Spleen (tissue), 11 donors: ENCODE measurements around the gene MRPL52. TPM values are rescaled to one million over a fixed set of nuclear protein-coding genes. Genes with fewer than 3 reads are reported as not detected.

ENCODE experiments used
- DNase-seq: peaks from one replicate; pipeline ENCODE4 v3.0.0-alpha.2; 2020
- H3K27ac ChIP-seq, 8 donors: fragments of 200-600 bp; sonication (generic) in 7 of 8; 1 replicate in 4 of 8; 2 replicates in 4 of 8; pipeline versions ENCODE4 v1.5.0 to v1.8.0; 2016 to 2021; ENCODE audit warnings: inconsistent platforms in 4 of 8, mild to moderate bottlenecking in 4 of 8, moderate library complexity in 1 of 8
- H3K27me3 ChIP-seq, 7 donors: fragments of 200-600 bp; sonication (generic) in 6 of 7; replicated peaks in 1 of 7; 1 replicate in 4 of 7; 2 replicates in 3 of 7; pipeline versions ENCODE4 v1.5.0 to v1.8.0; 2016 to 2021; ENCODE audit warnings: inconsistent platforms in 3 of 7, mild to moderate bottlenecking in 1 of 7
- H3K36me3 ChIP-seq, 6 donors: fragments of 200-600 bp; sonication (generic) in 5 of 6; 1 replicate in 4 of 6; 2 replicates in 2 of 6; pipeline versions ENCODE4 v1.5.0 to v1.8.0; 2016 to 2021; ENCODE audit warnings: inconsistent platforms in 2 of 6
- H3K4me1 ChIP-seq, 6 donors: fragments of 200-600 bp; sonication (generic) in 5 of 6; 1 replicate in 3 of 6; 2 replicates in 3 of 6; pipeline versions ENCODE4 v1.5.0 to v1.8.0; 2016 to 2021; ENCODE audit warnings: inconsistent platforms in 3 of 6
- H3K4me3 ChIP-seq, 8 donors: fragments of 200-600 bp; sonication (generic) in 7 of 8; 1 replicate in 4 of 8; 2 replicates in 4 of 8; pipeline versions ENCODE4 v1.5.0 to v1.8.0; 2016 to 2021; ENCODE audit warnings: inconsistent platforms in 4 of 8, mild to moderate bottlenecking in 4 of 8, moderate library complexity in 2 of 8
- H3K9me3 ChIP-seq, 8 donors: fragments of 200-600 bp; sonication (generic) in 7 of 8; 1 replicate in 4 of 8; 2 replicates in 4 of 8; pipeline versions ENCODE4 v1.5.0 to v1.8.0; 2016 to 2021; ENCODE audit warnings: inconsistent platforms in 4 of 8
- CTCF ChIP-seq, 11 experiments: fragments of 200-600 bp in 7 of 11; fragments of 450-650 bp in 4 of 11; sonication (generic) in 4 of 11; IDR thresholded peaks in 8 of 11; conservative IDR thresholded peaks in 3 of 11; 1 replicate in 7 of 11; 2 replicates in 4 of 11; pipeline versions ENCODE4 v1.4.0 to v1.8.0; 2016 to 2021; ENCODE audit warnings: antibody characterized with exemption in 11 of 11, inconsistent platforms in 4 of 11, mild to moderate bottlenecking in 1 of 11
- POLR2A ChIP-seq, 3 donors: fragments of 450-650 bp; IDR thresholded peaks; one replicate each; pipeline ENCODE4 v1.5.1; 2017; ENCODE audit warnings: antibody characterized with exemption in 3 of 3, mild to moderate bottlenecking in 1 of 3
- POLR2AphosphoS5 ChIP-seq, 3 donors: sonication (generic); formaldehyde crosslinking; IDR thresholded peaks; one replicate each; pipeline ENCODE4 v1.5.1; 2017; ENCODE audit warnings: antibody characterized with exemption in 3 of 3
- WGBS, 5 donors: extraction: QIAGEN DNeasy Blood & Tissue Kit in 3 of 5; methylation state at CpG; one replicate each; pipeline versions ENCODE4 v1.1.5 to v1.1.7; 2013 to 2018; 5-methylcytosine and 5-hydroxymethylcytosine counted together
- intact Hi-C: fragments of 100-400 bp; cut with DNase I; formaldehyde crosslinking; loops from one replicate; pipeline ENCODE4 v1.15.0; 2023; ENCODE audit warnings: low total_unique reads
- polyA plus RNA-seq, 3 donors: library from polyadenylated mRNA; stranded (reverse); fragments of 200-250 nt; gene quantifications; one replicate each; pipeline ENCODE4 v1.2.1, GENCODE V29; 2013
- total RNA-seq, 7 donors: library from RNA; depleted of rRNA in 3 of 7; stranded (reverse); fragments of >200 nt in 3 of 7; fragmentation: NEBNext Ultra II Directional in 4 of 7; extraction: Animal tissue kit (Norgen Biotek cat#: 25700) in 4 of 7; gene quantifications; one replicate each; pipeline versions ENCODE4 v1.1.0 to v1.2.1, GENCODE V29; 2016 to 2021
- donor health status: healthy with polysubstance abuse.
- donor health status: DM: no; HTN: no; CAD: no; lungs with moderate emphysema.
- donor health status: DM: no; HTN: no; CAD: no.
- donor health status: Bipolar disorder and iron deficiency.
- donor health status: healthy.
- donor health status: DM: no; HTN: no; CAD: no.
- donor health status: DM: yes; HTN: yes; CAD: no.

The MRPL52 gene
- total and polyA plus RNA-seq, 10 donors: 55.2 to 138 (median 87.0) TPM

GRCh38 chr14:22798528-22798927 is 31.2 kb upstream of the MRPL52 start:
- no peaks in the 10 kb centered on the region for H3K27me3 ChIP-seq
- 17 to 43% (median 34%) methylated on average over 2 of the region's 2 CpGs for WGBS, 5 donors
- TF ChIP-seq POLR2AphosphoS5 (IDR thresholded peaks at IDR 0.05) (no peak), POLR2A (IDR thresholded peaks at IDR 0.05) (no peak), CTCF (IDR thresholded peaks at IDR 0.05 in 8 of 11, conservative IDR thresholded peaks at IDR 0.05 in 3 of 11) (no peak)
- no peaks in the 10 kb centered on the region for H3K9me3 ChIP-seq
- no peak overlapping the region for H3K4me3 ChIP-seq
- H3K36me3 ChIP-seq: peaks cover 0 to 14% (median 0%) of the 10 kb centered on the region in 6 donors
- DNase-seq: no peak
- peaks cover 0 to 86% (median 41%) of the 10 kb centered on the region in 6 donors for H3K4me1 ChIP-seq
- H3K27ac ChIP-seq: peak overlapping the region in 4 of 8 donors; percentile 11 to 69 (median 44)
- intact Hi-C loops: no loop called here

DNA sequence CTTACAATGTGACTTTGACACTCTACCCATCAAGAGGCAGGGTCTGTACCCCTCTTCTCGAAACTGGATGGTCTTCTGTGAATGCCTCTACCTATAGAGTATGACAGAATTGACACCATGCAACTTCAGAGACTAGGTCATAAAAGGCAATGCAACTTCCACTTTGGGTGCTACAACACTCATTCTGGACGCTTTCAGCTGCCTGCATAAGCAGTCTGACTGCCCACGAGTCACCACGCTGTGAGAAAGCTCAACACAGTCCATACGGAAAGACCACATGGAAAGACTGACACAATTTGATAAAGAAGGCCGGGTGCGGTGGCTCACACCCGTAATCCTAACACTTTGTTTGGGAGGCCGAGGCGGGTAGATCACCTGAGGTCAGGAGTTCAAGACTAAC is 29.3 kb upstream of the MRPL52 start:
- peaks cover 0 to 92% (median 53%) of the 10 kb centered on the region in 6 donors for H3K4me1 ChIP-seq
- intact Hi-C loops: no loop called here
- TF ChIP-seq POLR2AphosphoS5 (IDR thresholded peaks at IDR 0.05): no peak
- no peak for TF ChIP-seq POLR2A (IDR thresholded peaks at IDR 0.05)
- TF ChIP-seq CTCF (IDR thresholded peaks at IDR 0.05 in 8 of 11, conservative IDR thresholded peaks at IDR 0.05 in 3 of 11): no peak

DNA sequence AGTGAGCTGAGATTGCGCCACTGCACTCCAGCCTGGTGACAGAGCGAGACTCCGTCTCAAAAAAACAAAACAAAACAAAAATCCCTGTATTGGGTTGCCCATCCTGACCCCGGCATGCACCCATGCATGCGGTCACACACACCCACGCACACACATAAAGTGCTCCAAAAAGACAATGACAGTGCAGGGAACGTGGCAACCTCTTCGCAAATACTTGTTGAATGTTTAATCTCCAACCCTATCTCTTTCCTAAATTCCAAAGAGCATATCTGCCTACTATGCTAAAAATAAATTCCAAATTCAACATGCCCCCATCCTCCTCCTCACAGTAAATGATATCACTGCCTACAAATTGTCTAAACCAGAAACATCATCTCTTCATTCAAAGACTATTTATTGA is 28.0 kb upstream of the MRPL52 start:
- intact Hi-C loops: no loop called here
- peaks cover 0 to 92% (median 48%) of the 10 kb centered on the region in 6 donors for H3K4me1 ChIP-seq
- no peak for DNase-seq

More for the DNA sequence above, 29.3 kb upstream of the MRPL52 start:
- WGBS, 5 donors: 78 to 94% (median 85%) methylated on average over 8 to 10 of the region's 10 CpGs
- Histone ChIP-seq H3K27me3 (no peaks in the 10 kb centered on the region), H3K27ac (peak overlapping the region in 2 of 8 donors; percentile 9 to 10), H3K9me3 (no peaks in the 10 kb centered on the region), H3K36me3 (peaks cover 0 to 14% (median 0%) of the 10 kb centered on the region in 6 donors), H3K4me3 (no peak overlapping the region)
- DNase-seq: no peak

More for the DNA sequence above, 28.0 kb upstream of the MRPL52 start:
- Histone ChIP-seq H3K9me3 (no peaks in the 10 kb centered on the region), H3K4me3 (no peak overlapping the region), H3K27ac (peak overlapping the region in 2 of 8 donors; percentile 68 to 79), H3K36me3 (peaks cover 0 to 19% (median 0%) of the 10 kb centered on the region in 6 donors), H3K27me3 (no peaks in the 10 kb centered on the region)
- WGBS, 5 donors: 76 to 89% (median 79%) methylated on average over 8 of the region's 8 CpGs
- TF ChIP-seq POLR2AphosphoS5 (IDR thresholded peaks at IDR 0.05) (no peak), CTCF (IDR thresholded peaks at IDR 0.05 in 8 of 11, conservative IDR thresholded peaks at IDR 0.05 in 3 of 11) (no peak), POLR2A (IDR thresholded peaks at IDR 0.05) (no peak)
